NCI-H1436 treated with DMSO at 0.1 percent for 48 hours (cell line): Measurements from ENCODE around the gene JMJD4.

Experiments
- DNase-seq: peaks from one replicate; lab custom pipeline; 2025; lab: John Stamatoyannopoulos, UW

JMJD4 gene

GRCh38 chr1:227749916-227750710, 15.0 kb upstream of the JMJD4 start:
- DNase-seq, result no peak

GRCh38 chr1:227749225-227749624, 14.1 kb upstream of the JMJD4 start:
- no peak for DNase-seq

- DNase-seq, result no peak
Observed at GRCh38 chr1:227748496-227749182, 13.5 kb upstream of the JMJD4 start.

GRCh38 chr1:227747948-227748495, 12.9 kb upstream of the JMJD4 start:
- DNase-seq, result no peak

GRCh38 chr1:227747382-227747781, 12.3 kb upstream of the JMJD4 start:
- no peak for DNase-seq

- no peak for DNase-seq
Observed at GRCh38 chr1:227746676-227747075, 11.6 kb upstream of the JMJD4 start.

GRCh38 chr1:227745568-227746265, 10.6 kb upstream of the JMJD4 start:
- DNase-seq, result no peak

- no peak for DNase-seq
Observed at GRCh38 chr1:227744668-227745067, 9.6 kb upstream of the JMJD4 start.

- DNase-seq, result no peak
Observed at GRCh38 chr1:227742738-227743715, 7.9 kb upstream of the JMJD4 start.

GRCh38 chr1:227741166-227741870, 6.2 kb upstream of the JMJD4 start:
- DNase-seq, result no peak

- DNase-seq, result no peak
Observed at GRCh38 chr1:227740401-227740960, 5.4 kb upstream of the JMJD4 start.

GRCh38 chr1:227739636-227740035, 4.5 kb upstream of the JMJD4 start:
- DNase-seq, result no peak

GRCh38 chr1:227738820-227739219, 3.7 kb upstream of the JMJD4 start:
- DNase-seq, result no peak

- no peak for DNase-seq
Observed at GRCh38 chr1:227736814-227737432, 1.8 kb upstream of the JMJD4 start.

GRCh38 chr1:227735539-227736285, 610 bp upstream of the JMJD4 start:
- no peak for DNase-seq

GRCh38 chr1:227734546-227734855, 601 bp downstream of the JMJD4 start:
- DNase-seq, result no peak

GRCh38 chr1:227733751-227734545, 1.2 kb downstream of the JMJD4 start:
- no peak for DNase-seq

- DNase-seq, result no peak
Observed at GRCh38 chr1:227733309-227733705, 1.8 kb downstream of the JMJD4 start.
